CD8-positive, alpha-beta memory T cell (primary cell): ENCODE results near the gene PSMG3. TPM values are rescaled to one million over a fixed set of nuclear protein-coding genes. Genes with fewer than 3 reads are reported as not detected.

Experiments used
- CTCF ChIA-PET: fragments of 350-600 bp; sonication (Branson Sonifier 250); formaldehyde crosslinking; loops from one replicate; lab custom pipeline; 2021; ENCODE audit warnings: antibody characterized with exemption; lab: Charles Lee
- POLR2A ChIA-PET: fragments of 350-600 bp; sonication (Branson Sonifier 250); formaldehyde crosslinking; loops from one replicate; lab custom pipeline; 2021; ENCODE audit warnings: antibody characterized with exemption; lab: Charles Lee
- DNase-seq, 5 donors: peaks; one replicate each; pipeline versions ENCODE4 v3.0.0 to v3.0.0-alpha.2; 2020 to 2022; ENCODE audit warnings: mixed read lengths in 1 of 5
- H3K27ac ChIP-seq: one replicate; pipeline ENCODE4 v1.7.0; 2013; ENCODE audit warnings: low read depth, mild to moderate bottlenecking, low read length, moderate library complexity
- H3K27me3 ChIP-seq: 2 replicates; pipeline ENCODE4 v1.7.0; 2013; ENCODE audit warnings: low read length, mild to moderate bottlenecking; ENCODE audit not compliant: insufficient read depth, poor library complexity, severe bottlenecking
- H3K36me3 ChIP-seq: 2 replicates; pipeline ENCODE4 v1.7.0; 2013; ENCODE audit warnings: mild to moderate bottlenecking, low read length, moderate library complexity; ENCODE audit not compliant: insufficient read depth
- H3K4me1 ChIP-seq: 2 replicates; pipeline ENCODE4 v1.7.0; 2013; ENCODE audit warnings: mild to moderate bottlenecking, low read length, moderate library complexity; ENCODE audit not compliant: insufficient read depth
- H3K4me3 ChIP-seq: 2 replicates; pipeline ENCODE4 v1.7.0; 2013; ENCODE audit warnings: mild to moderate bottlenecking, low read length
- H3K9me3 ChIP-seq: 2 replicates; pipeline ENCODE4 v1.7.0; 2013; ENCODE audit warnings: mild to moderate bottlenecking, low read length
- H3K27ac Mint-ChIP-seq, 8 donors: one replicate each; pipeline ENCODE4 v1.8.0; 2020 to 2021; ENCODE audit warnings: mixed read lengths in 8 of 8, mild to moderate bottlenecking in 6 of 8, inconsistent platforms in 3 of 8, moderate library complexity in 3 of 8
- H3K27me3 Mint-ChIP-seq, 2 donors: one replicate each; pipeline ENCODE4 v1.8.0; 2020 to 2021; ENCODE audit warnings: mixed read lengths in 2 of 2, mild to moderate bottlenecking in 1 of 2, moderate library complexity in 1 of 2
- H3K36me3 Mint-ChIP-seq, 3 donors: one replicate each; pipeline ENCODE4 v1.8.0; 2020 to 2021; ENCODE audit warnings: mixed read lengths in 3 of 3, inconsistent platforms in 1 of 3, mild to moderate bottlenecking in 1 of 3
- H3K4me1 Mint-ChIP-seq, 3 donors: one replicate each; pipeline ENCODE4 v1.8.0; 2020 to 2021; ENCODE audit warnings: mixed read lengths in 3 of 3, inconsistent platforms in 1 of 3, mild to moderate bottlenecking in 1 of 3
- H3K4me3 Mint-ChIP-seq, 7 donors: one replicate each; pipeline ENCODE4 v1.8.0; 2020 to 2021; ENCODE audit warnings: mixed read lengths in 7 of 7, mild to moderate bottlenecking in 6 of 7, moderate library complexity in 4 of 7, inconsistent platforms in 2 of 7
- H3K9me3 Mint-ChIP-seq, 5 donors: one replicate each; pipeline ENCODE4 v1.8.0; 2020 to 2022; ENCODE audit warnings: mixed read lengths in 5 of 5, mild to moderate bottlenecking in 3 of 5, moderate library complexity in 2 of 5, inconsistent platforms in 1 of 5
- polyA plus RNA-seq: library from polyadenylated mRNA; unstranded; fragments of 300-500 nt; fragmentation: Illumina TruSeq; gene quantifications from one replicate; pipeline ENCODE4 v1.2.3, GENCODE V29; 2021
- total RNA-seq, 2 experiments: library from RNA; stranded (reverse); gene quantifications; one replicate each; pipeline ENCODE4 v1.2.3, GENCODE V29; 2021

Gene PSMG3
- total and polyA plus RNA-seq, 3 experiments from 2014 or later, result 51.3 to 80.7 (median 71.0) TPM

GRCh38 chr7:1557771-1558170, 12.1 kb downstream of the PSMG3 start:
- H3K27ac Mint-ChIP-seq, result no peak overlapping the region
- no peaks in the 10 kb centered on the region for H3K4me1 ChIP-seq
- no peaks in the 10 kb centered on the region for H3K36me3 Mint-ChIP-seq
- H3K4me3 ChIP-seq, result no peak overlapping the region
- ChIA-PET CTCF (no interaction called here), POLR2A (no interaction called here)
- no peaks in the 10 kb centered on the region for H3K9me3 Mint-ChIP-seq
- H3K9me3 ChIP-seq, result no peaks in the 10 kb centered on the region
- H3K27me3 ChIP-seq, result no peaks in the 10 kb centered on the region
- peak in 1 of 5 donors; percentile 40 for DNase-seq
- no peaks in the 10 kb centered on the region for H3K36me3 ChIP-seq
- no peak overlapping the region for H3K27ac ChIP-seq
- peaks cover 0 to 3% (median 0%) of the 10 kb centered on the region in 3 donors for H3K4me1 Mint-ChIP-seq
- H3K27me3 Mint-ChIP-seq, result peaks cover 0 to 4% of the 10 kb centered on the region in 2 donors
- no peak overlapping the region for H3K4me3 Mint-ChIP-seq

- Mint-ChIP-seq H3K36me3 (no peaks in the 10 kb centered on the region), H3K4me3 (no peak overlapping the region), H3K27me3 (peaks cover 0 to 5% of the 10 kb centered on the region in 2 donors), H3K27ac (no peak overlapping the region), H3K4me1 (peaks cover 0 to 3% (median 0%) of the 10 kb centered on the region in 3 donors), H3K9me3 (no peaks in the 10 kb centered on the region)
- ChIA-PET POLR2A (no interaction called here), CTCF (interaction anchor here (1.4 to 1.5 kb wide), 2 partner anchors 12 to 24 kb away, joined by 3 to 4 read pairs; no protein-coding TSS in a partner anchor)
- no peak overlapping the region for H3K27ac ChIP-seq
- H3K4me1 ChIP-seq, result no peaks in the 10 kb centered on the region
- DNase-seq, result no peak
- H3K4me3 ChIP-seq, result no peak overlapping the region
- H3K9me3 ChIP-seq, result no peaks in the 10 kb centered on the region
- no peaks in the 10 kb centered on the region for H3K36me3 ChIP-seq
- H3K27me3 ChIP-seq, result no peaks in the 10 kb centered on the region
These were observed 12.8 kb downstream of the PSMG3 start for GRCh38 chr7:1557006-1557405.

- ChIA-PET CTCF (interaction anchor here (1.4 to 1.5 kb wide), 2 partner anchors 11 to 23 kb away, joined by 3 to 4 read pairs; no protein-coding TSS in a partner anchor), POLR2A (no interaction called here)
- Mint-ChIP-seq H3K27me3 (peaks cover 0 to 5% of the 10 kb centered on the region in 2 donors), H3K9me3 (no peaks in the 10 kb centered on the region), H3K36me3 (no peaks in the 10 kb centered on the region), H3K27ac (no peak within 1 kb of the TSS), H3K4me1 (peaks cover 0 to 3% (median 0%) of the 10 kb centered on the region in 3 donors), H3K4me3 (no peak within 1 kb of the TSS)
- Histone ChIP-seq H3K27ac (no peak within 1 kb of the TSS), H3K9me3 (no peaks in the 10 kb centered on the region), H3K27me3 (no peaks in the 10 kb centered on the region), H3K36me3 (no peaks in the 10 kb centered on the region), H3K4me1 (no peaks in the 10 kb centered on the region), H3K4me3 (no peak within 1 kb of the TSS)
- DNase-seq, result peak in 1 of 5 donors; percentile 49
These were observed 13.9 kb downstream of the PSMG3 start, which contains the start of gene TMEM184A for GRCh38 chr7:1555813-1556543. Gene TMEM184A, minus strand, starts transcription at chr7:1556205. Its CDS starts 721 bp downstream, at chr7:1555484.

GRCh38 chr7:1555046-1555812, 14.6 kb downstream of the PSMG3 start:
- H3K36me3 Mint-ChIP-seq, result no peaks in the 10 kb centered on the region

GRCh38 chr7:1554333-1555045, 15.3 kb downstream of the PSMG3 start:
- Mint-ChIP-seq H3K27ac (peak overlapping the region in 1 of 8 donors; percentile 90), H3K36me3 (no peaks in the 10 kb centered on the region), H3K27me3 (peaks cover 0 to 5% of the 10 kb centered on the region in 2 donors), H3K9me3 (no peaks in the 10 kb centered on the region), H3K4me3 (no peak overlapping the region), H3K4me1 (peaks cover 0 to 3% (median 0%) of the 10 kb centered on the region in 3 donors)
- Histone ChIP-seq H3K27ac (no peak overlapping the region), H3K9me3 (no peaks in the 10 kb centered on the region), H3K27me3 (no peaks in the 10 kb centered on the region), H3K4me3 (no peak overlapping the region), H3K4me1 (no peaks in the 10 kb centered on the region), H3K36me3 (no peaks in the 10 kb centered on the region)
- POLR2A ChIA-PET, result no interaction called here
- no peak for DNase-seq
- CTCF ChIA-PET, result no interaction called here

More at GRCh38 chr7:1555046-1555812, 14.6 kb downstream of the PSMG3 start:
- Histone ChIP-seq H3K4me3 (no peak overlapping the region), H3K27me3 (no peaks in the 10 kb centered on the region), H3K9me3 (no peaks in the 10 kb centered on the region), H3K27ac (no peak overlapping the region), H3K4me1 (no peaks in the 10 kb centered on the region), H3K36me3 (no peaks in the 10 kb centered on the region)
- Mint-ChIP-seq H3K27me3 (peaks cover 0 to 5% of the 10 kb centered on the region in 2 donors), H3K9me3 (no peaks in the 10 kb centered on the region), H3K27ac (no peak overlapping the region), H3K4me1 (peaks cover 0 to 3% (median 0%) of the 10 kb centered on the region in 3 donors), H3K4me3 (no peak overlapping the region)
- ChIA-PET POLR2A (no interaction called here), CTCF (no interaction called here)
- no peak for DNase-seq

- Mint-ChIP-seq H3K36me3 (no peaks in the 10 kb centered on the region), H3K4me3 (no peak overlapping the region), H3K27ac (no peak overlapping the region), H3K27me3 (peaks cover 0 to 5% of the 10 kb centered on the region in 2 donors), H3K9me3 (no peaks in the 10 kb centered on the region), H3K4me1 (peaks cover 0 to 3% (median 0%) of the 10 kb centered on the region in 3 donors)
- Histone ChIP-seq H3K36me3 (no peaks in the 10 kb centered on the region), H3K27ac (no peak overlapping the region), H3K4me3 (no peak overlapping the region), H3K4me1 (no peaks in the 10 kb centered on the region), H3K27me3 (no peaks in the 10 kb centered on the region), H3K9me3 (no peaks in the 10 kb centered on the region)
- CTCF ChIA-PET, result no interaction called here
- POLR2A ChIA-PET, result no interaction called here
- DNase-seq, result no peak
These were observed 16.2 kb downstream of the PSMG3 start for GRCh38 chr7:1553512-1554210.

- no peak for DNase-seq
- H3K27me3 ChIP-seq, result no peaks in the 10 kb centered on the region
- Mint-ChIP-seq H3K9me3 (no peaks in the 10 kb centered on the region), H3K4me1 (peaks cover 0 to 3% (median 0%) of the 10 kb centered on the region in 3 donors), H3K27me3 (peaks cover 0 to 5% of the 10 kb centered on the region in 2 donors), H3K4me3 (no peak overlapping the region), H3K36me3 (no peaks in the 10 kb centered on the region), H3K27ac (no peak overlapping the region)
- H3K9me3 ChIP-seq, result no peaks in the 10 kb centered on the region
- ChIA-PET CTCF (no interaction called here), POLR2A (no interaction called here)
- no peaks in the 10 kb centered on the region for H3K36me3 ChIP-seq
- no peak overlapping the region for H3K27ac ChIP-seq
- H3K4me3 ChIP-seq, result no peak overlapping the region
- no peaks in the 10 kb centered on the region for H3K4me1 ChIP-seq
These were observed 17.6 kb downstream of the PSMG3 start for GRCh38 chr7:1552200-1552599.
